ENCODE measurements around the gene ODAD4. TPM values are rescaled to one million over a fixed set of nuclear protein-coding genes. Genes with fewer than 3 reads are reported as not detected.

ODAD4 gene
- total RNA-seq, 1 experiment from 2014 or later = 0.98 TPM

DNA sequence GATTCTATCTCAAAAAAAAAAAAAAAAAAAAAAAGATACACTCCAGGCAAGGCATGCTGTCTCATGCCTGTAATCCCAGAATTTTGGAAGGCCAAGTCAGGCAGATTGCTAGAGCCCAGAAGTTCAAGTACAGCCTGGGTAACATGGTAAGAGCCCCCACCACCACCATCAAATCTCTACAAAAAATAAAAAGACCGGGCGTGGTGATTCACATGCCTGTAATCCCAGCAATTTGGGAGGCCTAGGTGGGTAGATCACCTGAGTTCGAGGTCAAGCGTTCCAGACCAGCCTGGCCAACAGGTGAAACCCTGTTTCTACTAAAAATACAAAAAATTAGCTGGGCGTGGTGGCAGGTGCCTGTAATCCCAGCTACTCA is 9.8 kb upstream of the ODAD4 start:
- Histone ChIP-seq H3K36me3 (ENCODE audit: control insufficient read depth in 1 of 2, insufficient read depth in 2 of 2, low read length in 2 of 2) (peaks cover 0 to 2% of the 10 kb centered on the region in 2 experiments; a peak in 1 of 4 replicates), H3K27me3 (ENCODE audit: insufficient read depth, low read length) (no peaks in the 10 kb centered on the region), H2AFZ (ENCODE audit: low read depth, low read length, poor library complexity, severe bottlenecking) (no peak overlapping the region), H3K9me3 (ENCODE audit: control insufficient read depth in 1 of 2, insufficient read depth in 1 of 2, low read depth in 1 of 2, low read length in 2 of 2) (no peaks in the 10 kb centered on the region), H4K20me1 (ENCODE audit: insufficient read depth) (no peaks in the 10 kb centered on the region), H3K9ac (ENCODE audit: low read length) (peak overlapping the region; percentile 20; the same call in 1 of the 2 replicates), H3K27ac (ENCODE audit: low read depth, low read length) (peak overlapping the region; percentile 93), H3K4me3 (replicated peaks in 1 of 2; ENCODE audit: low read depth in 1 of 2, low read length in 2 of 2) (no peak overlapping the region), H3K9me2 (ENCODE audit: insufficient read depth) (0 out of 2 replicates have a peak, but pooled peaks cover 3% of the 10 kb centered on the region), H3K4me1 (ENCODE audit: control insufficient read depth in 1 of 2, insufficient read depth in 2 of 2, low read length in 2 of 2) (peaks cover 21 to 38% of the 10 kb centered on the region in 2 experiments), H3K79me2 (ENCODE audit: insufficient read depth, low read length) (peaks cover 32% of the 10 kb centered on the region), H3K4me2 (ENCODE audit: low read length) (peak overlapping the region; percentile 100)
- TF ChIP-seq SIN3A (IDR thresholded peaks at IDR 0.05; ENCODE audit: low read depth) (no peak), JUND (IDR thresholded peaks at IDR 0.05) (no peak), ZNF274 (IDR thresholded peaks at IDR 0.05; ENCODE audit: low read depth, low read length) (no peak), TCF7L2 (IDR thresholded peaks at IDR 0.05; ENCODE audit: borderline replicate concordance, extremely low read depth, insufficient read depth, insufficient read length) (no peak)
- intact Hi-C loops (cut with micrococcal nuclease) = no loop called here
- ChIA-PET POLR2A (interaction anchor here (3.1 kb wide), 1 partner anchor 10 kb away, joined by 38 read pairs; the partner anchor contains the start of gene ODAD4), RAD21 (ENCODE audit: low non-redundant PET in 1 of 2, low total read pairs in 2 of 2, uncharacterized antibody in 2 of 2, unreplicated experiment in 2 of 2) (no interaction called here), CTCF (no interaction called here)
- no TSS peak for BruUV-seq (replicated peaks)
- no peak for DNase-seq (ENCODE audit: low read depth, low spot score)
- no peak for ATAC-seq

GRCh38 chr17:41925991-41926590 is 4.3 kb upstream of the ODAD4 start:
- no peaks in the 10 kb centered on the region for H3K36me3 ChIP-seq (ENCODE audit: control insufficient read depth in 1 of 2, insufficient read depth in 2 of 2, low read length in 2 of 2)
- CTCF ChIA-PET = no interaction called here
- H3K4me2 ChIP-seq (ENCODE audit: low read length) = no peak overlapping the region
- H3K4me1 ChIP-seq (ENCODE audit: control insufficient read depth in 1 of 2, insufficient read depth in 2 of 2, low read length in 2 of 2) = peaks cover 3 to 18% of the 10 kb centered on the region in 2 experiments; a peak in 2 of 4 replicates
- no peak for DNase-seq (ENCODE audit: low read depth, low spot score)
- no peak overlapping the region for H2AFZ ChIP-seq (ENCODE audit: low read depth, low read length, poor library complexity, severe bottlenecking)
- RAD21 ChIA-PET (ENCODE audit: low non-redundant PET in 1 of 2, low total read pairs in 2 of 2, uncharacterized antibody in 2 of 2, unreplicated experiment in 2 of 2) = no interaction called here
- no peak overlapping the region for H3K9ac ChIP-seq (ENCODE audit: low read length)
- H3K4me3 ChIP-seq (replicated peaks in 1 of 2; ENCODE audit: low read depth in 1 of 2, low read length in 2 of 2) = no peak overlapping the region
- H3K27me3 ChIP-seq (ENCODE audit: insufficient read depth, low read length) = no peaks in the 10 kb centered on the region
- no peak overlapping the region for H3K27ac ChIP-seq (ENCODE audit: low read depth, low read length)
- POLR2A ChIA-PET = no interaction called here
- no peaks in the 10 kb centered on the region for H3K9me3 ChIP-seq (ENCODE audit: control insufficient read depth in 1 of 2, insufficient read depth in 1 of 2, low read depth in 1 of 2, low read length in 2 of 2)
- intact Hi-C loops (cut with micrococcal nuclease) = no loop called here
- BruUV-seq (replicated peaks) = no TSS peak
- H3K79me2 ChIP-seq (ENCODE audit: insufficient read depth, low read length) = no peaks in the 10 kb centered on the region
- H3K9me2 ChIP-seq (ENCODE audit: insufficient read depth) = 0 out of 2 replicates have a peak, but pooled peaks cover 3% of the 10 kb centered on the region
- no peaks in the 10 kb centered on the region for H4K20me1 ChIP-seq (ENCODE audit: insufficient read depth)
- ATAC-seq = no peak
- TF ChIP-seq CEBPB (IDR thresholded peaks at IDR 0.05; ENCODE audit: low read depth) (no peak), POLR2AphosphoS5 (IDR thresholded peaks at IDR 0.05; ENCODE audit: low read depth, low read length) (no peak), ELF1 (IDR thresholded peaks at IDR 0.05; ENCODE audit: borderline replicate concordance, low read depth) (no peak), CBX3 (IDR thresholded peaks at IDR 0.05; ENCODE audit: low read depth) (no peak), EZH2phosphoT487 (IDR thresholded peaks at IDR 0.05; ENCODE audit: borderline replicate concordance) (no peak), ZNF274 (IDR thresholded peaks at IDR 0.05; ENCODE audit: low read depth, low read length) (no peak), MAX (IDR thresholded peaks at IDR 0.05) (no peak), YY1 (IDR thresholded peaks at IDR 0.05; ENCODE audit: extremely low read depth, insufficient replicate concordance, low read depth, low read length) (no peak), EZH2 (IDR thresholded peaks at IDR 0.05) (no peak), ZBTB33 (IDR thresholded peaks at IDR 0.05; ENCODE audit: extremely low read depth, insufficient replicate concordance, low read length) (no peak), EGR1 (IDR thresholded peaks at IDR 0.05; ENCODE audit: low read depth) (no peak)
- TF ChIP-seq, protein P1, sequence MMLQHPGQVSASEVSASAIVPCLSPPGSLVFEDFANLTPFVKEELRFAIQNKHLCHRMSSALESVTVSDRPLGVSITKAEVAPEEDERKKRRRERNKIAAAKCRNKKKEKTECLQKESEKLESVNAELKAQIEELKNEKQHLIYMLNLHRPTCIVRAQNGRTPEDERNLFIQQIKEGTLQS (IDR thresholded peaks at IDR 0.05) = no peak
- TF ChIP-seq, protein P2, sequence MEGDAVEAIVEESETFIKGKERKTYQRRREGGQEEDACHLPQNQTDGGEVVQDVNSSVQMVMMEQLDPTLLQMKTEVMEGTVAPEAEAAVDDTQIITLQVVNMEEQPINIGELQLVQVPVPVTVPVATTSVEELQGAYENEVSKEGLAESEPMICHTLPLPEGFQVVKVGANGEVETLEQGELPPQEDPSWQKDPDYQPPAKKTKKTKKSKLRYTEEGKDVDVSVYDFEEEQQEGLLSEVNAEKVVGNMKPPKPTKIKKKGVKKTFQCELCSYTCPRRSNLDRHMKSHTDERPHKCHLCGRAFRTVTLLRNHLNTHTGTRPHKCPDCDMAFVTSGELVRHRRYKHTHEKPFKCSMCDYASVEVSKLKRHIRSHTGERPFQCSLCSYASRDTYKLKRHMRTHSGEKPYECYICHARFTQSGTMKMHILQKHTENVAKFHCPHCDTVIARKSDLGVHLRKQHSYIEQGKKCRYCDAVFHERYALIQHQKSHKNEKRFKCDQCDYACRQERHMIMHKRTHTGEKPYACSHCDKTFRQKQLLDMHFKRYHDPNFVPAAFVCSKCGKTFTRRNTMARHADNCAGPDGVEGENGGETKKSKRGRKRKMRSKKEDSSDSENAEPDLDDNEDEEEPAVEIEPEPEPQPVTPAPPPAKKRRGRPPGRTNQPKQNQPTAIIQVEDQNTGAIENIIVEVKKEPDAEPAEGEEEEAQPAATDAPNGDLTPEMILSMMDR (IDR thresholded peaks at IDR 0.05 in 2 of 3, conservative IDR thresholded peaks at IDR 0.05 in 1 of 3; ENCODE audit: borderline replicate concordance in 1 of 3, insufficient read depth in 1 of 3, low read depth in 2 of 3, low read length in 2 of 3) = no peak
